ENCODE measurements around the gene OTUB2.

The OTUB2 gene

GRCh38 chr14:94034886-94035285 is 8.7 kb downstream of the OTUB2 start:
- no peaks in the 10 kb centered on the region for H3K79me2 ChIP-seq (ENCODE audit: insufficient read depth, low read depth)
- TF ChIP-seq CTCF (conservative IDR thresholded peaks at IDR 0.05; ENCODE audit: low read depth, low read length) = no peak
- no peak overlapping the region for H2AFZ ChIP-seq (ENCODE audit: low read depth)
- H4K20me1 ChIP-seq (ENCODE audit: insufficient read depth) = no peaks in the 10 kb centered on the region
- no peak overlapping the region for H3K9ac ChIP-seq
- H3K27me3 ChIP-seq (ENCODE audit: insufficient read depth, low read depth) = no peaks in the 10 kb centered on the region
- no peaks in the 10 kb centered on the region for H3K4me1 ChIP-seq (ENCODE audit: low read depth, poor library complexity, severe bottlenecking)
- H3K4me2 ChIP-seq = no peak overlapping the region
- H3K27ac ChIP-seq = no peak overlapping the region
- no peak overlapping the region for H3K4me3 ChIP-seq (IDR thresholded peaks at IDR 0.05; ENCODE audit: insufficient read depth, low read depth, low read length)
- no peaks in the 10 kb centered on the region for H3K36me3 ChIP-seq (ENCODE audit: insufficient read depth)

- peak; percentile 84 for TF ChIP-seq CTCF (conservative IDR thresholded peaks at IDR 0.05; ENCODE audit: low read depth, low read length)
- Histone ChIP-seq H2AFZ (ENCODE audit: low read depth) (no peak overlapping the region), H3K27me3 (ENCODE audit: insufficient read depth, low read depth) (no peaks in the 10 kb centered on the region), H4K20me1 (ENCODE audit: insufficient read depth) (no peaks in the 10 kb centered on the region), H3K4me1 (ENCODE audit: low read depth, poor library complexity, severe bottlenecking) (no peaks in the 10 kb centered on the region), H3K4me3 (IDR thresholded peaks at IDR 0.05; ENCODE audit: insufficient read depth, low read depth, low read length) (no peak overlapping the region), H3K79me2 (ENCODE audit: insufficient read depth, low read depth) (no peaks in the 10 kb centered on the region), H3K9ac (no peak overlapping the region), H3K4me2 (no peak overlapping the region), H3K27ac (no peak overlapping the region), H3K36me3 (ENCODE audit: insufficient read depth) (no peaks in the 10 kb centered on the region)
These were observed 10.4 kb downstream of the OTUB2 start for GRCh38 chr14:94036313-94037167.

- Histone ChIP-seq H4K20me1 (ENCODE audit: insufficient read depth) (no peaks in the 10 kb centered on the region), H2AFZ (ENCODE audit: low read depth) (no peak overlapping the region), H3K4me1 (ENCODE audit: low read depth, poor library complexity, severe bottlenecking) (no peaks in the 10 kb centered on the region), H3K36me3 (ENCODE audit: insufficient read depth) (no peaks in the 10 kb centered on the region), H3K79me2 (ENCODE audit: insufficient read depth, low read depth) (no peaks in the 10 kb centered on the region), H3K27ac (no peak overlapping the region), H3K27me3 (ENCODE audit: insufficient read depth, low read depth) (no peaks in the 10 kb centered on the region), H3K4me2 (no peak overlapping the region), H3K4me3 (IDR thresholded peaks at IDR 0.05; ENCODE audit: insufficient read depth, low read depth, low read length) (no peak overlapping the region), H3K9ac (no peak overlapping the region)
- no peak for TF ChIP-seq CTCF (conservative IDR thresholded peaks at IDR 0.05; ENCODE audit: low read depth, low read length)
These were observed 11.8 kb downstream of the OTUB2 start for GRCh38 chr14:94037954-94038353.

GRCh38 chr14:94038510-94038909 is 12.4 kb downstream of the OTUB2 start:
- no peak overlapping the region for H3K4me3 ChIP-seq (IDR thresholded peaks at IDR 0.05; ENCODE audit: insufficient read depth, low read depth, low read length)

More at GRCh38 chr14:94038510-94038909, 12.4 kb downstream of the OTUB2 start:
- Histone ChIP-seq H2AFZ (ENCODE audit: low read depth) (no peak overlapping the region), H3K4me1 (ENCODE audit: low read depth, poor library complexity, severe bottlenecking) (no peaks in the 10 kb centered on the region), H4K20me1 (ENCODE audit: insufficient read depth) (no peaks in the 10 kb centered on the region), H3K79me2 (ENCODE audit: insufficient read depth, low read depth) (no peaks in the 10 kb centered on the region), H3K9ac (no peak overlapping the region), H3K27ac (no peak overlapping the region), H3K36me3 (ENCODE audit: insufficient read depth) (no peaks in the 10 kb centered on the region), H3K27me3 (ENCODE audit: insufficient read depth, low read depth) (no peaks in the 10 kb centered on the region), H3K4me2 (no peak overlapping the region)
- no peak for TF ChIP-seq CTCF (conservative IDR thresholded peaks at IDR 0.05; ENCODE audit: low read depth, low read length)
